ENCODE data around the gene FXR1.
"Not testable (repeated sequence)": the region's sequence is repeated elsewhere in the genome, so short reads cannot be mapped to it uniquely, and the experiment has no call there.

Gene FXR1

GRCh38 chr3:180981912-180982311 is 69.4 kb downstream of the FXR1 start:
- TF ChIP-seq TARDBP (IDR thresholded peaks at IDR 0.05), result no peak
- TF ChIP-seq FOXM1 (IDR thresholded peaks at IDR 0.05; ENCODE audit: borderline replicate concordance), result no peak
- TF ChIP-seq SUZ12 (IDR thresholded peaks at IDR 0.05), result no peak
- TF ChIP-seq NFRKB (IDR thresholded peaks at IDR 0.05), result no peak
- no peak for TF ChIP-seq ELF4 (IDR thresholded peaks at IDR 0.05)
- TF ChIP-seq SP1 (IDR thresholded peaks at IDR 0.05), result no peak
- TF ChIP-seq CTBP1 (IDR thresholded peaks at IDR 0.05; ENCODE audit: borderline replicate concordance), result no peak
- TF ChIP-seq ARNT (IDR thresholded peaks at IDR 0.05), result no peak
- TF ChIP-seq ZNF384 (IDR thresholded peaks at IDR 0.05), result no peak
- no peak for TF ChIP-seq FOXK2 (IDR thresholded peaks at IDR 0.05)
- TF ChIP-seq HDGF (IDR thresholded peaks at IDR 0.05; ENCODE audit: borderline replicate concordance), result no peak
- TF ChIP-seq LEF1 (IDR thresholded peaks at IDR 0.05; ENCODE audit: borderline replicate concordance), result no peak
- TF ChIP-seq FOXA1 (IDR thresholded peaks at IDR 0.05), result no peak
- no peak for TF ChIP-seq PKNOX1 (IDR thresholded peaks at IDR 0.05)
- TF ChIP-seq BHLHE40 (IDR thresholded peaks at IDR 0.05; ENCODE audit: borderline replicate concordance), result no peak
- TF ChIP-seq L3MBTL2 (conservative IDR thresholded peaks at IDR 0.05), result no peak
- CTCF ChIA-PET, result no interaction called here
- POLR2A ChIA-PET, result no interaction called here
- DNase-seq (ENCODE audit: extremely low spot score), result no peak

- no peak for DNase-seq (ENCODE audit: extremely low spot score)
- TF ChIP-seq HDGF (IDR thresholded peaks at IDR 0.05; ENCODE audit: borderline replicate concordance) (no peak), SUZ12 (IDR thresholded peaks at IDR 0.05) (no peak), SP1 (IDR thresholded peaks at IDR 0.05) (no peak)
- CTCF ChIA-PET, result no interaction called here
- POLR2A ChIA-PET, result no interaction called here
Observed at GRCh38 chr3:180983136-180983535, 70.7 kb downstream of the FXR1 start.

- CTCF ChIA-PET, POLR2A ChIA-PET: not testable (repeated sequence)
Observed at GRCh38 chr3:180986366-180986765, 73.9 kb downstream of the FXR1 start.

GRCh38 chr3:180987344-180987743 is 74.9 kb downstream of the FXR1 start:
- POLR2A ChIA-PET, result no interaction called here
- CTCF ChIA-PET, result no interaction called here
- DNase-seq (ENCODE audit: extremely low spot score), result no peak
- TF ChIP-seq FOXM1 (IDR thresholded peaks at IDR 0.05; ENCODE audit: borderline replicate concordance) (no peak), BHLHE40 (IDR thresholded peaks at IDR 0.05; ENCODE audit: borderline replicate concordance) (no peak), LEF1 (IDR thresholded peaks at IDR 0.05; ENCODE audit: borderline replicate concordance) (no peak), ARNT (IDR thresholded peaks at IDR 0.05) (no peak), ELF4 (IDR thresholded peaks at IDR 0.05) (no peak), SP1 (IDR thresholded peaks at IDR 0.05) (no peak), SUZ12 (IDR thresholded peaks at IDR 0.05) (no peak), FOXK2 (IDR thresholded peaks at IDR 0.05) (no peak), L3MBTL2 (conservative IDR thresholded peaks at IDR 0.05) (no peak), HDGF (IDR thresholded peaks at IDR 0.05; ENCODE audit: borderline replicate concordance) (no peak), TARDBP (IDR thresholded peaks at IDR 0.05) (no peak)

More at GRCh38 chr3:180986366-180986765, 73.9 kb downstream of the FXR1 start:
- DNase-seq (ENCODE audit: extremely low spot score), result not testable (repeated sequence)

GRCh38 chr3:180989291-180990163 is 77.1 kb downstream of the FXR1 start, which contains the start of gene DNAJC19:
TSS of gene DNAJC19 (minus strand) at chr3:180989736. CDS start at chr3:180989602, 134 bp downstream.
- TF ChIP-seq FOXK2 (IDR thresholded peaks at IDR 0.05) (no peak), L3MBTL2 (conservative IDR thresholded peaks at IDR 0.05) (no peak), NFRKB (IDR thresholded peaks at IDR 0.05) (no peak), SP1 (IDR thresholded peaks at IDR 0.05) (no peak), ELF4 (IDR thresholded peaks at IDR 0.05) (no peak), CTBP1 (IDR thresholded peaks at IDR 0.05; ENCODE audit: borderline replicate concordance) (no peak), BHLHE40 (IDR thresholded peaks at IDR 0.05; ENCODE audit: borderline replicate concordance) (no peak), ZNF384 (IDR thresholded peaks at IDR 0.05) (no peak), LEF1 (IDR thresholded peaks at IDR 0.05; ENCODE audit: borderline replicate concordance) (no peak), FOXA1 (IDR thresholded peaks at IDR 0.05) (no peak), HDGF (IDR thresholded peaks at IDR 0.05; ENCODE audit: borderline replicate concordance) (no peak), SUZ12 (IDR thresholded peaks at IDR 0.05) (no peak), PKNOX1 (IDR thresholded peaks at IDR 0.05) (no peak; the same call in 1 of the 2 replicates), TARDBP (IDR thresholded peaks at IDR 0.05) (no peak), ARNT (IDR thresholded peaks at IDR 0.05) (no peak), FOXM1 (IDR thresholded peaks at IDR 0.05; ENCODE audit: borderline replicate concordance) (no peak)
- ChIA-PET POLR2A (no interaction called here), CTCF (no interaction called here)
- DNase-seq (ENCODE audit: extremely low spot score), result peak; percentile 77

- DNase-seq (ENCODE audit: extremely low spot score), result no peak
- TF ChIP-seq ARNT (IDR thresholded peaks at IDR 0.05) (no peak), SP1 (IDR thresholded peaks at IDR 0.05) (no peak)
- ChIA-PET CTCF (no interaction called here), POLR2A (no interaction called here)
Observed at GRCh38 chr3:180990505-180990904, 78.0 kb downstream of the FXR1 start.

- TF ChIP-seq FOXA1 (IDR thresholded peaks at IDR 0.05) (no peak), FOXM1 (IDR thresholded peaks at IDR 0.05; ENCODE audit: borderline replicate concordance) (no peak), ARNT (IDR thresholded peaks at IDR 0.05) (no peak), TARDBP (IDR thresholded peaks at IDR 0.05) (no peak), LEF1 (IDR thresholded peaks at IDR 0.05; ENCODE audit: borderline replicate concordance) (no peak), BHLHE40 (IDR thresholded peaks at IDR 0.05; ENCODE audit: borderline replicate concordance) (no peak)
- ChIA-PET POLR2A (no interaction called here), CTCF (no interaction called here)
- no peak for DNase-seq (ENCODE audit: extremely low spot score)
Observed at GRCh38 chr3:180996415-180996932, 84.0 kb downstream of the FXR1 start.

GRCh38 chr3:181002331-181002730 is 89.9 kb downstream of the FXR1 start:
- POLR2A ChIA-PET; DNase-seq (ENCODE audit: extremely low spot score); CTCF ChIA-PET: not testable (repeated sequence)

GRCh38 chr3:181003469-181003868 is 91.0 kb downstream of the FXR1 start:
- DNase-seq (ENCODE audit: extremely low spot score); CTCF ChIA-PET; POLR2A ChIA-PET: not testable (repeated sequence)
